Measurements from ENCODE around the gene MSRB1. TPM values are rescaled to one million over a fixed set of nuclear protein-coding genes. Genes with fewer than 3 reads are reported as not detected.
"Not testable (repeated sequence)": the region's sequence is repeated elsewhere in the genome, so short reads cannot be mapped to it uniquely, and the experiment has no call there.

The MSRB1 gene
- total and polyA plus RNA-seq, 2 of the 13 experiments (the other 11 are each of a cell fraction or from before 2014, with no cell fraction given), result 32.1 to 75.4 TPM

GRCh38 chr16:1920727-1921171 is 22.2 kb downstream of the MSRB1 start:
- intact Hi-C loops (cut with micrococcal nuclease; ENCODE audit: unreplicated experiment), result no loop called here
- no peaks in the 10 kb centered on the region for H3K79me2 ChIP-seq (ENCODE audit: insufficient read depth, low read length)
- H3K4me3 ChIP-seq (replicated peaks in 1 of 3; ENCODE audit: insufficient read depth in 1 of 3, low read depth in 2 of 3, low read length in 3 of 3), result no peak overlapping the region
- CTCF ChIA-PET (ENCODE audit: low intra/inter-chr PET ratio, low total read pairs), result no interaction called here
- FAIRE-seq, result no peak
- H3K36me3 ChIP-seq (replicated peaks in 1 of 2; ENCODE audit: control insufficient read depth in 1 of 2, insufficient read depth in 2 of 2, low read length in 2 of 2), result no peaks in the 10 kb centered on the region
- peak; percentile 31; the same call in 2 of the 3 replicates for ATAC-seq
- 14% methylated on average over 10 of the region's 15 CpGs for WGBS (ENCODE audit: low lambda C conversion rate)
- no peak overlapping the region for H2AFZ ChIP-seq (ENCODE audit: low read length)
- BruUV-seq (replicated peaks), result no TSS peak
- H3K27me3 ChIP-seq (ENCODE audit: control insufficient read depth in 1 of 2, insufficient read depth in 2 of 2, low read length in 2 of 2), result peaks cover 25 to 69% of the 10 kb centered on the region in 2 experiments
- POLR2A ChIA-PET, result interaction anchor here (0.7 kb wide), 1 partner anchor 44 kb away, joined by 3 read pairs; the partner anchor contains the start of gene RPS2
- H3K9ac ChIP-seq (ENCODE audit: insufficient read depth, low read depth, low read length), result no peak overlapping the region
- H3K27ac ChIP-seq (ENCODE audit: extremely low read length, insufficient read depth, low read length), result no peak overlapping the region
- DNase-seq (ENCODE audit: low spot score), result no peak
- no peaks in the 10 kb centered on the region for H3K9me3 ChIP-seq (ENCODE audit: low read length)
- H3K4me2 ChIP-seq (ENCODE audit: low read depth, low read length), result peak overlapping the region; percentile 20; the same call in 1 of the 2 replicates
- 0 out of 2 replicates have a peak, but pooled peaks cover 2% of the 10 kb centered on the region for H4K20me1 ChIP-seq (ENCODE audit: insufficient read depth, low read length)
- TF ChIP-seq, protein P1, sequence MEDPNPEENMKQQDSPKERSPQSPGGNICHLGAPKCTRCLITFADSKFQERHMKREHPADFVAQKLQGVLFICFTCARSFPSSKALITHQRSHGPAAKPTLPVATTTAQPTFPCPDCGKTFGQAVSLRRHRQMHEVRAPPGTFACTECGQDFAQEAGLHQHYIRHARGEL (CRISPR knock-in tag; IDR thresholded peaks at IDR 0.05), result no peak
- TF ChIP-seq SP1 (IDR thresholded peaks at IDR 0.05) (no peak), SP1 (CRISPR knock-in tag; IDR thresholded peaks at IDR 0.05) (0 out of 2 replicates have a peak, but pooled peaks have one; percentile 18), KAT2B (IDR thresholded peaks at IDR 0.05; ENCODE audit: borderline replicate concordance, low read depth, low read length) (no peak)
- peaks cover 39% of the 10 kb centered on the region for H3K4me1 ChIP-seq (ENCODE audit: insufficient read depth, low read length)
- in situ Hi-C loops (cut with HindIII; ENCODE audit: extremely low pct_ligation_motif_present, low pct_unique_long_range_greater_than_20kb), result loop anchor here (5.0 kb wide), 1 partner anchor 58 kb away; no protein-coding TSS in a partner anchor

DNA sequence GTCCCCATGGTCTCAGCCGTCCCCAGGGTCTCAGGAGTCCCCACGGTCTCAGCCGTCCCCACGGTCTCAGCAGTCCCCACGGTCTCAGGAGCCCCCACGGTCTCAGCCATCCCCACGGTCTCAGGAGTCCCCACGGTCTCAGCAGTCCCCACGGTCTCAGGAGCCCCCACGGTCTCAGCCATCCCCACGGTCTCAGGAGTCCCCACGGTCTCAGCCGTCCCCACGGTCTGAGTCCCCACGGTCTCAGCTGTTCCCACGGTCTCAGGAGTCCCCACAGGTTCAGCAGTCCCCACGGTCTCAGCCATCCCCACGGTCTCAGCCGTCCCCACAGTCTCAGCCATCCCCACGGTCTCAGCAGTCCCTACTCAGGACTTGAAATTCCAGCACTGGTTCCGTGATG is 22.9 kb downstream of the MSRB1 start:
- in situ Hi-C loops (cut with HindIII; ENCODE audit: extremely low pct_ligation_motif_present, low pct_unique_long_range_greater_than_20kb), result loop anchor here (5.0 kb wide), 1 partner anchor 58 kb away; no protein-coding TSS in a partner anchor
- H3K27ac ChIP-seq (ENCODE audit: extremely low read length, insufficient read depth, low read length); H2AFZ ChIP-seq (ENCODE audit: low read length); H3K36me3 ChIP-seq (replicated peaks in 1 of 2; ENCODE audit: control insufficient read depth in 1 of 2, insufficient read depth in 2 of 2, low read length in 2 of 2); H3K4me2 ChIP-seq (ENCODE audit: low read depth, low read length); H3K9ac ChIP-seq (ENCODE audit: insufficient read depth, low read depth, low read length); ATAC-seq; POLR2A ChIA-PET; H4K20me1 ChIP-seq (ENCODE audit: insufficient read depth, low read length); FAIRE-seq; H3K4me3 ChIP-seq (replicated peaks in 1 of 3; ENCODE audit: insufficient read depth in 1 of 3, low read depth in 2 of 3, low read length in 3 of 3); DNase-seq (ENCODE audit: low spot score); CTCF ChIA-PET (ENCODE audit: low intra/inter-chr PET ratio, low total read pairs); H3K9me3 ChIP-seq (ENCODE audit: low read length); BruUV-seq (replicated peaks); H3K79me2 ChIP-seq (ENCODE audit: insufficient read depth, low read length); intact Hi-C loops (cut with micrococcal nuclease; ENCODE audit: unreplicated experiment): not testable (repeated sequence)
- Histone ChIP-seq H3K27me3 (ENCODE audit: control insufficient read depth in 1 of 2, insufficient read depth in 2 of 2, low read length in 2 of 2) (peaks cover 28 to 76% of the 10 kb centered on the region in 2 experiments), H3K4me1 (ENCODE audit: insufficient read depth, low read length) (peaks cover 41% of the 10 kb centered on the region)
- 11% methylated on average over 13 of the region's 21 CpGs for WGBS (ENCODE audit: low lambda C conversion rate)

Data from HepG2 (cell line).